OCI-LY1 (cell line): Measurements from ENCODE around the gene GNB1L.

ENCODE experiments used
- H2AFZ ChIP-seq: fragments of 200-600 bp; sonication (generic), shearing (Covaris generic); 2 replicates; pipeline ENCODE4 v1.6.0; 2014; ENCODE audit warnings: antibody characterized with exemption, mild to moderate bottlenecking, low read length
- H3F3A ChIP-seq: fragments of 200-600 bp; sonication (generic), shearing (Covaris generic); 2 replicates; pipeline ENCODE4 v1.6.0; 2014; ENCODE audit warnings: mild to moderate bottlenecking, antibody characterized with exemption, low read length, moderate library complexity; ENCODE audit not compliant: insufficient read depth
- H3K27ac ChIP-seq: fragments of 200-600 bp; sonication (generic); 2 replicates; pipeline ENCODE4 v1.5.1; 2014; ENCODE audit warnings: low read length, mixed run types, mild to moderate bottlenecking, low read depth; ENCODE audit not compliant: poor library complexity, severe bottlenecking
- H3K27me3 ChIP-seq: fragments of 200-600 bp; sonication (generic); 2 replicates; pipeline ENCODE4 v1.6.0; 2014; ENCODE audit warnings: antibody characterized with exemption, mild to moderate bottlenecking, low read length, moderate library complexity; ENCODE audit not compliant: insufficient read depth
- H3K36me3 ChIP-seq: fragments of 200-600 bp; sonication (generic); 2 replicates; pipeline ENCODE4 v1.6.1; 2014; ENCODE audit warnings: mild to moderate bottlenecking, antibody characterized with exemption, low read length, moderate library complexity, mixed read lengths; ENCODE audit not compliant: insufficient read depth
- H3K4me1 ChIP-seq: fragments of 200-600 bp; sonication (generic); 2 replicates; pipeline ENCODE4 v1.5.1; 2014; ENCODE audit warnings: mild to moderate bottlenecking, low read length, moderate library complexity; ENCODE audit not compliant: insufficient read depth, severe bottlenecking
- H3K4me2 ChIP-seq: fragments of 200-600 bp; sonication (generic), shearing (Covaris generic); 2 replicates; pipeline ENCODE4 v1.6.1; 2014; ENCODE audit warnings: low read length
- H3K4me3 ChIP-seq: fragments of 200-600 bp; sonication (generic); 2 replicates; pipeline ENCODE4 v1.5.1; 2014; ENCODE audit warnings: low read length, low read depth, mild to moderate bottlenecking, mixed read lengths; ENCODE audit not compliant: poor library complexity, severe bottlenecking
- H3K79me2 ChIP-seq: fragments of 200-600 bp; shearing (Covaris generic); 2 replicates; pipeline ENCODE4 v1.6.1; 2016; ENCODE audit warnings: mixed run types, low read length, mixed read lengths; ENCODE audit not compliant: insufficient read depth
- H3K9ac ChIP-seq: fragments of 200-600 bp; sonication (generic), shearing (Covaris generic); 2 replicates; pipeline ENCODE4 v1.6.1; 2014; ENCODE audit warnings: mild to moderate bottlenecking, low read length, mixed read lengths
- H3K9me2 ChIP-seq: fragments of 200-600 bp; sonication (generic), shearing (Covaris generic); 2 replicates; pipeline ENCODE4 v1.6.1; 2014; ENCODE audit warnings: low read depth, mild to moderate bottlenecking, low read length, mixed read lengths
- H3K9me3 ChIP-seq: fragments of 200-600 bp; shearing (Covaris generic); 2 replicates; pipeline ENCODE4 v1.6.1; 2014; ENCODE audit warnings: low read length, mixed read lengths
- H4K20me1 ChIP-seq: fragments of 200-600 bp; sonication (generic), shearing (Covaris generic); 2 replicates; pipeline ENCODE4 v1.6.0; 2016; ENCODE audit warnings: mild to moderate bottlenecking, low read length; ENCODE audit not compliant: insufficient read depth
- CTCF ChIP-seq: fragments of 200-600 bp; sonication (generic), shearing (Covaris generic); IDR thresholded peaks from 2 replicates; pipeline ENCODE4 v1.5.1; 2017; ENCODE audit warnings: mild to moderate bottlenecking, antibody characterized with exemption, low read length, moderate library complexity, mixed read lengths
- EZH2 ChIP-seq: fragments of 200-600 bp; sonication (generic), shearing (Covaris generic); IDR thresholded peaks from 2 replicates; pipeline ENCODE4 v1.8.0; 2017; ENCODE audit warnings: borderline replicate concordance, mixed run types, mild to moderate bottlenecking, antibody characterized with exemption, low read length, moderate library complexity, mixed read lengths

GNB1L gene

GRCh38 chr22:19888131-19888746 lies 33.6 kb upstream of the GNB1L start:
- Histone ChIP-seq H3K9ac (no peak overlapping the region), H3K79me2 (no peaks in the 10 kb centered on the region), H4K20me1 (no peaks in the 10 kb centered on the region), H3K4me1 (peaks cover 58% of the 10 kb centered on the region), H3K4me2 (no peak overlapping the region), H3K9me3 (no peaks in the 10 kb centered on the region), H3K27me3 (no peaks in the 10 kb centered on the region), H3F3A (no peaks in the 10 kb centered on the region), H2AFZ (no peak overlapping the region), H3K9me2 (no peaks in the 10 kb centered on the region), H3K4me3 (no peak overlapping the region), H3K27ac (peak overlapping the region; percentile 93), H3K36me3 (no peaks in the 10 kb centered on the region)
- TF ChIP-seq EZH2 (no peak), CTCF (no peak)

DNA sequence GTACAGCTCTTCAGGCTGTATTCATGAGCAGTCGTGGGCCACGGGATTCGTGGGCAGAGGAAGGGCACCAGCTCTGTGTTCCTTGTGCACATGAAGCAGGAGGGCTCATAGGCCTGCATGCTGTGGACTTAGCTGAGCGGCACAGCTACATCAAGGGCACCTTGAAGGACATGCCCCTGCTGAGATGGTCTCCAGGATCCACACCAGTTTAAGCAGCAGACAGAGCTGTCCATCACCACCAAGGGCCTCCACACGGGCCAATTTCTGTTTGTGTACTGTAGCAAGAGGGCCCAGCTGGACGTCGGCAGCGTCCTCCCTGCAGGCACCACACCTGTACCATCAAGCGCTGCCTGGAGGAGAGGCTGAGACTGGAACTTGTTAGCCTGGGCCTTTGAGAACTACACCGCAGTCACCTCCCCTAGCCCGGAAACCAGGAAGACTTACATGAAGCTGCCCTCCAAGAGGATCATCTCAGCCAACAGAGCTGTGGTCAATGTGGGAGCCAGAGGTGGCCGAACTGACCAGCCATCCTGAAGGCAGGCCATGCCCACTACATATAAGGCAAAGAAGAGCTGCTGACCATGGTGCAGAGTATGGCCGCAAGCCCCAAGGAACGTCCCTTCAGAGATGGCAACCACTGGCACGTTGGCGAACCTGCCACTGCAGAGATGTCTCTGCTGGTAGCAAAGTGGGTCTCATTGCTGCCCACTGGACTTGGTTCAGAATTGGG lies 32.7 kb upstream of the GNB1L start:
- peak overlapping the region; percentile 59; the same call in 1 of the 2 replicates for H3K9ac ChIP-seq
- peak overlapping the region; percentile 93 for H3K27ac ChIP-seq
- no peaks in the 10 kb centered on the region for H3F3A ChIP-seq
- H3K9me3 ChIP-seq: no peaks in the 10 kb centered on the region
- no peaks in the 10 kb centered on the region for H4K20me1 ChIP-seq
- no peaks in the 10 kb centered on the region for H3K9me2 ChIP-seq
- no peak for TF ChIP-seq CTCF
- no peak for TF ChIP-seq EZH2
- peak overlapping the region; percentile 72 for H2AFZ ChIP-seq
- peak overlapping the region; percentile 60 for H3K4me2 ChIP-seq
- H3K27me3 ChIP-seq: no peaks in the 10 kb centered on the region
- no peaks in the 10 kb centered on the region for H3K79me2 ChIP-seq
- H3K4me3 ChIP-seq: no peak overlapping the region
- no peaks in the 10 kb centered on the region for H3K36me3 ChIP-seq
- H3K4me1 ChIP-seq: peaks cover 49% of the 10 kb centered on the region

- H3K4me2 ChIP-seq: peak overlapping the region; percentile 60
- peaks cover 42% of the 10 kb centered on the region for H3K4me1 ChIP-seq
- H3K79me2 ChIP-seq: no peaks in the 10 kb centered on the region
- no peaks in the 10 kb centered on the region for H3K27me3 ChIP-seq
- no peaks in the 10 kb centered on the region for H3K9me3 ChIP-seq
- H3K9ac ChIP-seq: peak overlapping the region; percentile 59
- H4K20me1 ChIP-seq: no peaks in the 10 kb centered on the region
- no peaks in the 10 kb centered on the region for H3F3A ChIP-seq
- H3K4me3 ChIP-seq: peak overlapping the region; percentile 11
- peak overlapping the region; percentile 93 for H3K27ac ChIP-seq
- no peaks in the 10 kb centered on the region for H3K36me3 ChIP-seq
- peak overlapping the region; percentile 72 for H2AFZ ChIP-seq
- no peaks in the 10 kb centered on the region for H3K9me2 ChIP-seq
- TF ChIP-seq EZH2 (no peak), CTCF (no peak)
Observed at GRCh38 chr22:19886605-19887255, 32.1 kb upstream of the GNB1L start.
